ENCODE data around the gene ACOT7. TPM values are rescaled to one million over a fixed set of nuclear protein-coding genes. Genes with fewer than 3 reads are reported as not detected.
"Not testable (repeated sequence)": the region's sequence is repeated elsewhere in the genome, so short reads cannot be mapped to it uniquely, and the experiment has no call there.

ACOT7 gene
- total RNA-seq, 1 donor from 2014 or later = 8.5 TPM

DNA sequence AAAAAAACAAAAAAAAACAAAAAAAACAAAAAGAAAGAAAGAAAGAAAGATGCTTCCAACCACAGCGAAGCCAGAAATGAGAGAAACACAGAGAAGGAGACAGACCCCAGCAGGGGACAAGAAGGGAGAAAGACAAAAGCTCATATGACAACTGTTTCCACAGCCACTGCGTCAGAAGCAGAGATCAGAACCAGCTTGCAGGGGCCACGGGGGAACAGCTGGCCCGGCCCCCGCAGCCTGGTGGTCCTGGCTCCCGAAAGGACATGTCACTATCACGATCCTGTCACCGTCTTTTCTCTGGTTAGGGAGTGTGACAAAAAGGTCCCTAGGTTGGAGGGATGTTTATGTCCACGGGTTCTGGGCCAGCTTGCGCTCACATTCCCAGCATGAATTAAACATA is 60.7 kb downstream of the ACOT7 start:
- intact Hi-C loops (cut with DNase I) = no loop called here
- ATAC-seq (ENCODE audit: poor library complexity) (no peak), DNase-seq (no peak)

GRCh38 chr1:6331543-6332273 is 61.9 kb downstream of the ACOT7 start:
- intact Hi-C loops (cut with DNase I) = no loop called here
- ATAC-seq (ENCODE audit: poor library complexity) = no peak
- DNase-seq = no peak

DNA sequence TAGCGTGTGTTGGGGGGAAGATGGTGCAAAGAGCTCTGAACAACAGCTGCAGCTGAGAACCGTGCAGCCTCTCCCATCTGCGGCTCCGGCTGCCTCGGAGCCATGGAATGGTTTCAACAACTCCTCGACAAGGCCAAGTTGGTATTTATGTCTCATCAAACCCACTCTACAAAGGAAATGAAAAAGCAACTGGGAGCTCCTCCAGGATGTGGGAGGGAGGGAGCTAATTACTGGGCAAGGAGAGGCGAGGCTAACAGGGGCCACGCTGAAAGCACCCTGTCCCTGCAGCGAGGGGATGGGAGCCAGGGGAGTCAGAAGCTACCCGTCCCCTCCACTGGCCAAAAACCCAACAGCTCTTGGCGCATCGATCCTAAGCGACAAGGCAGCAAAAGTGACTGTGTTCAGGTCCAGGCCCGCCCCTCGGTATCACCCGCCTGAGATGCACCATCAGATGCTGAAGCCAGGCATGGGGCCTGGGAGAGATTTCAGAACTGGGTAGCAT is 63.1 kb downstream of the ACOT7 start:
- intact Hi-C loops (cut with DNase I) = no loop called here
- ATAC-seq (ENCODE audit: poor library complexity) (no peak), DNase-seq (no peak)

DNA sequence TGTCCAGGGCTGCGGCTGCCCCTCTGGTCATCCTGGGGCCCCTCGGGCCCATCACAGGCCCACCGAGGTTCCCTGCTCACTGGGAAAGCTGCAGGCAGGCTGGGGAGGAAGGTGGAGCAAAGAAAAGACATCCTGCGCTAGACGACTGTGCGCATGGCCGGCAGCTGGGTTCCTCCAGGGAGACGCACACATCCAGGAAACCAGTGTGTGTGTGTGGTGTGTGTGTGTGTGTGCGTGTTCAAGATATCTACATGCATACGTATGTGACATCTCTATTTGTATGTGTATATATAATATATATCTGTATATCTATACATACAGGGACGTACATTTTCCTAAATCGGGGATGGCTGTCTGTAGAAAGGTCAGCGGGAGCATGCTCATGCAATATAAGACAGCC is 63.7 kb downstream of the ACOT7 start:
- DNase-seq (no peak), ATAC-seq (ENCODE audit: poor library complexity) (no peak)
- intact Hi-C loops (cut with DNase I) = no loop called here

DNA sequence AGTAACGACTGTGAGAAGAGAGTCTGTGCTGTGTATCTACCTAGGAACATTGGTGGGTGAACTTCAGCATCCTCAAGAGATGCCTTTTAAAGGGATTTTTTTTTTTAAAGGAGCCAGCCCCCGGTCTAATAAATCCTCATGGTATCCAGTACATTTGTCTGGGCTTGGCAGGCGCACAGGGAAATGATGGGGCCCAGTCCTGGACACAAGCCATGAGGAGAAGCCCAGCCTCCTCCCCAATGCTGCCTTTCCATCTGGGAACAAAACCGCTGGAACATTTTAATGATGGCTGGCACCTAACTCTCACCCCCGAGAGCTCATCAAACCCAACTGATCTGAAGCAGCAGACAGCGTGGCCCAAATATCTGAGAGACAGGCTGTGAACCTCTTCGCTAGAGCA is 64.2 kb downstream of the ACOT7 start:
- DNase-seq (no peak), ATAC-seq (ENCODE audit: poor library complexity) (no peak)
- intact Hi-C loops (cut with DNase I) = no loop called here

- no peak for DNase-seq
- intact Hi-C loops (cut with DNase I) = no loop called here
- ATAC-seq (ENCODE audit: poor library complexity) = no peak
These were observed 64.9 kb downstream of the ACOT7 start for GRCh38 chr1:6328696-6329095.

DNA sequence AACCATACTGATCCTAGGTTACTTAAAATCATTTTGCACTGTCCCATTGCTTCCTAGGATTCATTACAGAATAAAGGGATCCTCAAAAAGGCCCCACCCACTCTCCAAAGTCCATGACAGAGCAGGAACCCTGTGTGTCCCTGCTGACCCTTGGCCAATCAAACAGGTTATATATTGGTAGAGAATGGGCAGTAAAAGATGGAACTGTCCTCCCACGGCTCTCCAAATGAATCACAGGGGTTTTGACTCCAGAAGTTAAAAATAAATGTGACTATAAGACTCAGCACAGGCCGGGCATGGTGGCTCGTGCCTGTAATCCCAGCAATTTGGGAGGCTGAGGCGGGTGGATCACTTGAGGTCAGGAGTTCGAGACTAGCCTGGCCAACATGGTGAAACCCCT is 65.5 kb downstream of the ACOT7 start:
- DNase-seq = no peak
- intact Hi-C loops (cut with DNase I) = no loop called here
- ATAC-seq (ENCODE audit: poor library complexity) = no peak

DNA sequence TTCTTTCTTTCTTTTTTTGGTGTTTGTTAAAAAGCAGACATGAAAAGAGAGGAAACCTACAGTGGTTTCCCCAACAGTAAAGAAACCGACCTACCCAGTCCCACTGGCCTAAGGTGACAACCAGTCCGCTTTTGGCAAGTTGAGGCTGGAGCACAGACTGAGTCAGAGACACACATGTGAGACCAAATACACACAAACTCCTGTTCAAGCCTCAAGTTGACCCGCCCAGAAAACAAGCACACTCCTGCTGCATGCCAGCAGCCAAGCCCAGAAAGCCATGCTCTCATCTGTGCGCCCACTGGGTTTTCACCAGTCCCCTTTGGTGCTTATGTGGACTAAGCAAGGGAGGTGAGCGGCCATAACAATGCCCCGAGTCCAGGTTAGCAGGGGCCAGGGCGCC is 68.1 kb downstream of the ACOT7 start:
- DNase-seq = no peak
- intact Hi-C loops (cut with DNase I) = no loop called here
- no peak for ATAC-seq (ENCODE audit: poor library complexity)

DNA sequence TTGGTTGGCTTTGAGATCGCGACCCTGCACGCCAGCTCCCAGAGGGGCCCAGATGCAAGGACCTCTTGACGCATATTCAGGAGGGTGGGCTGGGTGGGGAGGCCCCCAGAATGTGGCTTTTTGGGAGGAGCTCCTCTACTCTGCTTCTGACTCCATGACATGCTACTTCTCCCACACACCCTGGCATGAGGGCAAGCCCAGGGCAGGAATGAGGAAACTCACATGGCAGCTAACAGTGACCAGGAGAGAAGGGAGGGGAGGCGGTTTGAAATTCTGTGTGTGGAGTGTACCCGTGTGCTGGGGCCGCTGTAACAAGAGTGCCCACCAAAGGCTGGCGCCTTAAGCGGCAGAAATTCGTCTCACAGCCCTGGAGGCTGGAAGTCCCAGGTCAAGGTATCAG is 71.4 kb downstream of the ACOT7 start:
- DNase-seq (no peak), ATAC-seq (ENCODE audit: poor library complexity) (no peak)
- intact Hi-C loops (cut with DNase I) = no loop called here

DNA sequence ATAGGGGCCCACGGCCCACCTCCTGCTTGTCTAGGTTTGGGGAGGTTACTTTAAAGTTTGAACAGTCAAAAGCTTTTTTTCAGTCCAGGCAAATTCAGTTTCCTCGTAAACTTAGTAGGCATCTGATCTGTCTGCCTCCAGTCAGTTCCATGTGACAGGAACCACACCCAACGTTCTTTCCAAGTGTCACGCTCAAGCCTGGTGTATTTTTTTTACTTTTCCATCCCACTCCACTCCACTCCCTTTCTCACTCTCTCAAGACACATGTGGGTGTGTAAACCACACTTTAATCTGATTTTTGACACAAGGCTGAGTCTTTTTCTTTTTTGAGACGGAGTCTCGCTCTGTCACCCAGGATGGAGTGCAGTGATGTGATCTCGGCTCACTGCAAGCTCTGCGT is 72.4 kb downstream of the ACOT7 start:
- no peak for ATAC-seq (ENCODE audit: poor library complexity)
- DNase-seq = no peak
- intact Hi-C loops (cut with DNase I) = no loop called here

GRCh38 chr1:6317098-6317760 is 76.3 kb downstream of the ACOT7 start:
- no peak for ATAC-seq (ENCODE audit: poor library complexity)
- intact Hi-C loops (cut with DNase I) = no loop called here
- DNase-seq = no peak

GRCh38 chr1:6316240-6317097 is 77.1 kb downstream of the ACOT7 start:
- ATAC-seq (ENCODE audit: poor library complexity) = no peak
- no peak for DNase-seq
- intact Hi-C loops (cut with DNase I) = no loop called here

DNA sequence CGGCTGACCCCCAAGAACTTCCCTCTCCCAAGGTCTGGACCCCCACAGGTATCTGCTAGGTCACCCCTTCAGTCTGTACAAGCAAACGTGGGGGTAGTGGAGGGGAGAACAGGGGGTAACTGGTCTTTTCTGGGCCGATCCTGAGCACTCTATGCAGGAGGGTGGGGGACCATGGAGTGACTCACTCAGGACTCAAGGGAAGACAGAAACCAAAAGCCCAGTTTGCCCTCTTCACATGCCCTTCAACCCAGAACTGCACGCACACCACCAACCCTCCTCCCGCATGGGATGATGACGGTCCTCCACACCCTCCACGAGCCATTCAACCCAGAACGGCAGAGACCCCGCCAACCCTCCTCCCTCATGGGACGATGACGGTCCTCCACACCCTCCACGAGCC is 79.1 kb downstream of the ACOT7 start:
- intact Hi-C loops (cut with DNase I) = no loop called here
- DNase-seq (no peak), ATAC-seq (ENCODE audit: poor library complexity) (no peak)

DNA sequence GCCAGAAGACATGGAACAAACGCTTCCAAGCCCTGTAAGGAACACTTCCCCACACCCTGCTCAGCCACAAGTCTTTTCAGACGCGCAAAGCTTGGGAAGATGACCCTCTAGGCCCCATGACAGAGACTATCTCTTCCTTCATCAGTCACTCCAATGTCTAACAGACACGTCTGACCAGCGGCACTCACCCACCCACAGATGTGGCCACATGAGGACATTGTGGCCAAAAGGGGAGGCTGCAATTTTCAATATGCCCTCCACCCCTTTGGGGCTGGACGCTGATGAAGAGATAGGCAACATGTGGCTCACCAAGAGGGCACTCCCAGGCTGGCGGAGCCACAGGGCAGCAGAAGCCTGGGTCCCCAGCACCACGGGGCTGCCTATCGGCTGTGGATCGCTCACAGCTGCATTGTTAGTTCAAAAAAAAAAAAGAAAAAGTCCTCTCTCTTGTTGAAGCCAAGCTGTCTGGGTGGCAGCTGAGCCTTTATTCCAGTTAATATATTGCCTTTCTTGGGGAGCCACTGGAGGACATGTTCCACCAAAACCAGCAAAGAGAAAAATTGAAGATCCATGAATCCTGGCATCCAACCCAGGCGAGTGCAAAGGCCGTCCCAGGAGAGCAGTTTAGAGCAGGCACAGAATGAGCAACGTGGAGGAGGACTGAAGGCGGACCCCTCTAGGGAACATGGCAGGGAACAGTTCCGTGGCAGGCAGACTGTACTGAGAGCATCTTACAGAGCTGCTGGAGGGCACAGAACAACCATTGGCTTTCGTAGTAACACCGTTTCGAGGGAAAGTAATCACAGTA is 80.0 kb downstream of the ACOT7 start:
- intact Hi-C loops (cut with DNase I) = no loop called here
- ATAC-seq (ENCODE audit: poor library complexity) (no peak), DNase-seq (no peak)

DNA sequence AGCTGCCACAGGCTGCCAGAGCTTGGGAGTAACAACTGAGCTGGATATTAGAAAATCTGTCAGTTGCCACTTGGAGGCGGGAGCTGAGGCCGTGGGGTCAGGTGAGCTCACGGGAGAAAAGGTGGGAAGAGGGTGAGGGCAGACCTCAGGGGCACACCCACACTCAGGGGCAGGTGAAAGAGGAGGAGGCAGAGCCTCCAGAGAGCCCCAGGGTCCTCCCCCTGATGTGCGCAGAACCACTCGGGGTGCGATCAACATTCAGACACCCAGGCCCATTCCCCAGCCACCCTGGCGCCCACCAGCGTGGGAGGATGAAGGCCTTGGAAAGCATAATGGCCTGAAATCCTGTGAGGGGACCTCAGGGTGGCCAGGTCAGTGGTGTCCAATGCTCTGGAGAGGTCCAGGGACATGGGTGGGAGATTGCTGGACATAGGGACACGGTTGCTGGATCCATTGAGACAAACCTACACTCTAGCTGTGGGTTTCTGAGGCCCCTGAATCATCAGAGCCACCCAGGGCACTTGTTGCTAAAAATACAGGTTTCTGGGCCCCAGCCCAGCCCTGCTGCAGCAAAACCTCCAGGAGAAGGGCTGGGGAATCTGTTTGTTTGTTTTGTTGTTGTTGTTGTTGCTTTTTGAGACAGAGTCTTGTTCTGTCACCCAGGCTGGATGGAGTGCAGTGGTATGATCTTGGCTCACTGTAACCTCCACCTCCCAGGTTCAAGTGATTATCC is 83.3 kb downstream of the ACOT7 start:
- intact Hi-C loops (cut with DNase I) = no loop called here
- DNase-seq (no peak), ATAC-seq (ENCODE audit: poor library complexity) (no peak)

GRCh38 chr1:6309564-6309963 is 84.0 kb downstream of the ACOT7 start:
- ATAC-seq (ENCODE audit: poor library complexity) (no peak), DNase-seq (no peak)
- intact Hi-C loops (cut with DNase I) = no loop called here

GRCh38 chr1:6308449-6308848 is 85.1 kb downstream of the ACOT7 start:
- intact Hi-C loops (cut with DNase I) = no loop called here

DNA sequence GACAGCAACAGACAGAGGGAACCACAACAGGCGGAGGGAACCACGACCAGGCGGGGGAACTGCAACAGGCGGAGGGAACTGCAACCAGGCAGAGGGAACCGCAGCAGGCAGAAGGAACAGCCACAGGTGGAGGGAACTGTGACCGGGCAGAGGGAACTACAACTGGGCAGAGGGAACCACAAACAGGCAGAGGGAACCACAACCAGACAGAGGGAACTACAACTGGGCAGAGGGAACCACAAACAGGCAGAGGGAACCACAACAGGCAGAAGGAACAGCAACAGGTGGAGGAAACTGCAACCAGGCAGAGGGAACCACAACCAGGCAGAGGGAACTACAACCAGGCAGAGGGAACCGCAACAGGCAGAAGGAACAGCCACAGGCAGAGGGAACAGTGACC is 85.9 kb downstream of the ACOT7 start:
- DNase-seq; ATAC-seq (ENCODE audit: poor library complexity); intact Hi-C loops (cut with DNase I): not testable (repeated sequence)

More at GRCh38 chr1:6308449-6308848, 85.1 kb downstream of the ACOT7 start:
- no peak for ATAC-seq (ENCODE audit: poor library complexity)
- DNase-seq = no peak

All from Right ventricle myocardium superior (tissue), 1 donor.